ENCODE data around the gene LRTM2. TPM values are rescaled to one million over a fixed set of nuclear protein-coding genes. Genes with fewer than 3 reads are reported as not detected.

Gene LRTM2
- total RNA-seq, 2 experiments from 2014 or later: 0.11 TPM; not detected in 1

DNA sequence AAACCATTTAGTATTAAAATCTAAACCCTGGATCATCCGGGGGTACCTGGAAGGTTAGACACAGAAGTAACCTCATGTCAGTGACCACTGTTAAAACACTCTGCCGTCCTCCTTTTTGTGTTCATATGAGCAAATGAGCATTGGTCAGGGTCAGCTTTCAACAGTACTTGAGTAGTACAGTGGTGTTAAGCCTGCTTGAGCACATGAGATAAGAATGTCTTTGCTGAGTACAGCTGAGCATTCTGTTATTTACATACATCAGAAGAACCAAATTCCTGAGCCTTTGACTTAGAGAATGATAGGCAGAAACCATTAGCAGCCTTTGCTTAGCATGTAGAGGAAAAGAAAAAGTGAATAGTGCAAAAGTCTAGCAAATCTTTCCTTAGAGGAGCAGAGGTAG, 38.6 kb upstream of the LRTM2 start:
- Histone ChIP-seq H3K9me3 (ENCODE audit: control insufficient read depth in 1 of 2, insufficient read depth in 1 of 2, low read length in 2 of 2) (no peaks in the 10 kb centered on the region), H3K36me3 (ENCODE audit: insufficient read depth, low read length) (peaks cover 61% of the 10 kb centered on the region), H3K27ac (ENCODE audit: low read depth in 1 of 2, low read length in 2 of 2) (no peak overlapping the region), H3K27me3 (ENCODE audit: control insufficient read depth in 1 of 2, insufficient read depth in 2 of 2, low read length in 2 of 2) (no peaks in the 10 kb centered on the region), H3K4me3 (ENCODE audit: low read length) (no peak overlapping the region), H3K4me1 (ENCODE audit: insufficient read depth, low read length) (no peaks in the 10 kb centered on the region)
- intact Hi-C loops (cut with DNase I, micrococcal nuclease): no loop called here
- H3K4me3 Mint-ChIP-seq: no peak overlapping the region
- H3K9me3 Mint-ChIP-seq: no peaks in the 10 kb centered on the region
- H3K4me1 Mint-ChIP-seq (ENCODE audit: low read depth): no peaks in the 10 kb centered on the region
- TF ChIP-seq, protein P1, sequence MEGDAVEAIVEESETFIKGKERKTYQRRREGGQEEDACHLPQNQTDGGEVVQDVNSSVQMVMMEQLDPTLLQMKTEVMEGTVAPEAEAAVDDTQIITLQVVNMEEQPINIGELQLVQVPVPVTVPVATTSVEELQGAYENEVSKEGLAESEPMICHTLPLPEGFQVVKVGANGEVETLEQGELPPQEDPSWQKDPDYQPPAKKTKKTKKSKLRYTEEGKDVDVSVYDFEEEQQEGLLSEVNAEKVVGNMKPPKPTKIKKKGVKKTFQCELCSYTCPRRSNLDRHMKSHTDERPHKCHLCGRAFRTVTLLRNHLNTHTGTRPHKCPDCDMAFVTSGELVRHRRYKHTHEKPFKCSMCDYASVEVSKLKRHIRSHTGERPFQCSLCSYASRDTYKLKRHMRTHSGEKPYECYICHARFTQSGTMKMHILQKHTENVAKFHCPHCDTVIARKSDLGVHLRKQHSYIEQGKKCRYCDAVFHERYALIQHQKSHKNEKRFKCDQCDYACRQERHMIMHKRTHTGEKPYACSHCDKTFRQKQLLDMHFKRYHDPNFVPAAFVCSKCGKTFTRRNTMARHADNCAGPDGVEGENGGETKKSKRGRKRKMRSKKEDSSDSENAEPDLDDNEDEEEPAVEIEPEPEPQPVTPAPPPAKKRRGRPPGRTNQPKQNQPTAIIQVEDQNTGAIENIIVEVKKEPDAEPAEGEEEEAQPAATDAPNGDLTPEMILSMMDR (IDR thresholded peaks at IDR 0.05): no peak
- no peak overlapping the region for H3K27ac Mint-ChIP-seq
- DNase-seq (no peak), ATAC-seq (ENCODE audit: poor library complexity) (no peak)
- ChIA-PET POLR2A (no interaction called here), CTCF (interaction anchor here (1.2 to 2.1 kb wide), 2 partner anchors 9 to 129 kb away, joined by 3 to 11 read pairs; no protein-coding TSS in a partner anchor)
- peaks cover 87% of the 10 kb centered on the region for H3K36me3 Mint-ChIP-seq (ENCODE audit: low read depth)
- no peaks in the 10 kb centered on the region for H3K27me3 Mint-ChIP-seq

DNA sequence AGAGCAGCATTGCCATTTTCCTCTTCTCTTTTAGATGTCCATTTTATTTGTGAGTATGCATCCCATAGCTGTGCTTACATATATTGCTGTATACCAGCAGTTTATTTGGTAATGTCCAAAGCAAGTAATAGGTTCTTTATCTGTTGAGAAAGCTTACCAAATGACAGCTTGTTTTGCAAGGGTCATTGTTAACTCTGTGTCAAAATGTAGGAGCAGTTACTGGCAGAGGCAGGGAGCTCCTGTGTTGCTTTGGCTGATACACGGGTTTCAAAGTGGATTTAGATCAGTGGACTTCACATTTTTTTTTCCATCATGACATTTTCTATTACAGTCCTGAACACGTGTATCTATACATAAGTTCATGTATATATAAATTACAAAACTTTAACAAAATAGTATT, 38.1 kb upstream of the LRTM2 start:
- Histone ChIP-seq H3K4me3 (ENCODE audit: low read length) (no peak overlapping the region), H3K27ac (ENCODE audit: low read depth in 1 of 2, low read length in 2 of 2) (no peak overlapping the region), H3K9me3 (ENCODE audit: control insufficient read depth in 1 of 2, insufficient read depth in 1 of 2, low read length in 2 of 2) (no peaks in the 10 kb centered on the region), H3K36me3 (ENCODE audit: insufficient read depth, low read length) (peaks cover 66% of the 10 kb centered on the region), H3K4me1 (ENCODE audit: insufficient read depth, low read length) (no peaks in the 10 kb centered on the region), H3K27me3 (ENCODE audit: control insufficient read depth in 1 of 2, insufficient read depth in 2 of 2, low read length in 2 of 2) (no peaks in the 10 kb centered on the region)
- Mint-ChIP-seq H3K9me3 (no peaks in the 10 kb centered on the region), H3K4me1 (ENCODE audit: low read depth) (no peaks in the 10 kb centered on the region), H3K4me3 (no peak overlapping the region), H3K36me3 (ENCODE audit: low read depth) (peaks cover 85% of the 10 kb centered on the region), H3K27me3 (no peaks in the 10 kb centered on the region), H3K27ac (no peak overlapping the region)
- ATAC-seq (ENCODE audit: poor library complexity) (no peak), DNase-seq (no peak)
- ChIA-PET CTCF (interaction anchor here (1.2 to 2.1 kb wide), 2 partner anchors 9 to 129 kb away, joined by 3 to 11 read pairs; no protein-coding TSS in a partner anchor), POLR2A (no interaction called here)
- TF ChIP-seq, protein P1 (IDR thresholded peaks at IDR 0.05): no peak
- intact Hi-C loops (cut with DNase I, micrococcal nuclease): no loop called here

DNA sequence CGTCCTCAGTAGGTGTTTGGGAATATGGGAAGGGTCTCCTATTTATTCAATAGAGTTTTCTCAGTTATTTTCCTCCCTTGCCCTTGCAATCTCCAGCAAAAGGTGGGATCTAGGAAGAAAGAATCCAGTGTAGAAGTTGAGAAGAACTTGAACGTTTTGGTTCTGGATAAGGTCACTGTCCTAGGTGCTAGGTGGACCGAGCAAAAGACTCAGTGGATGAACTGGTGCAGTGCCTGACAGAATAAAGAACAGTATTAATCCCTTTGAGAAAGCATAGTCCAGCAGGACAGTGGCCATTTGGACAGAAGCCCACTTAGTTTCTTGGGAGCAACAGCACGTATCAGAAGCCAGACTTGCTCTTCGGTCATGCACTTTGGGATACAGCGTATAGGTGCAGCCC, 32.7 kb upstream of the LRTM2 start:
- CTCF ChIA-PET: interaction anchor here (6.1 kb wide), 1 partner anchor 132 kb away, joined by 154 read pairs; no protein-coding TSS in a partner anchor

More for the DNA sequence above, 32.7 kb upstream of the LRTM2 start:
- Mint-ChIP-seq H3K27ac (no peak overlapping the region), H3K9me3 (no peaks in the 10 kb centered on the region), H3K4me3 (no peak overlapping the region), H3K36me3 (ENCODE audit: low read depth) (peaks cover 45% of the 10 kb centered on the region), H3K27me3 (no peaks in the 10 kb centered on the region), H3K4me1 (ENCODE audit: low read depth) (peaks cover 21% of the 10 kb centered on the region)
- TF ChIP-seq, protein P1 (IDR thresholded peaks at IDR 0.05): no peak
- Histone ChIP-seq H3K9me3 (ENCODE audit: control insufficient read depth in 1 of 2, insufficient read depth in 1 of 2, low read length in 2 of 2) (no peaks in the 10 kb centered on the region), H3K36me3 (ENCODE audit: insufficient read depth, low read length) (peaks cover 37% of the 10 kb centered on the region), H3K27me3 (ENCODE audit: control insufficient read depth in 1 of 2, insufficient read depth in 2 of 2, low read length in 2 of 2) (no peaks in the 10 kb centered on the region), H3K27ac (ENCODE audit: low read depth in 1 of 2, low read length in 2 of 2) (no peak overlapping the region), H3K4me3 (ENCODE audit: low read length) (no peak overlapping the region), H3K4me1 (ENCODE audit: insufficient read depth, low read length) (peaks cover 13% of the 10 kb centered on the region)
- ATAC-seq (ENCODE audit: poor library complexity): no peak
- POLR2A ChIA-PET: interaction anchor here (1.7 kb wide), 1 partner anchor 135 kb away, joined by 3 read pairs; no protein-coding TSS in a partner anchor
- intact Hi-C loops (cut with DNase I, micrococcal nuclease): no loop called here
- no peak for DNase-seq
